Karpas-422 (cell line): ENCODE data around the gene ANKS3. TPM values are rescaled to one million over a fixed set of nuclear protein-coding genes. Genes with fewer than 3 reads are reported as not detected.

ENCODE experiments used
- small RNA-seq: library from RNA; depleted of rRNA; stranded (forward); fragments of <200 nt; gene quantifications from one replicate; pipeline ENCODE3, GENCODE V24; 2014
- total RNA-seq: library from RNA; depleted of rRNA; stranded (reverse); fragments of >200 nt; shearing (Covaris generic); gene quantifications from 2 replicates; pipeline ENCODE4 v1.2.3, GENCODE V29; 2014; ENCODE audit warnings: low replicate concordance; rRNA removed

Gene ANKS3
- total RNA-seq, 1 experiment from 2014 or later: 6.4 TPM

Small RNAs within 50 kb of the gene (small RNA-seq; reads per million reads assigned to genes)
- not detected for gene MIR6769A
- gene RF00017: not detected

Other genes starting within 250 kb of the ANKS3 start
- gene CDIP1, start 195.5 kb downstream of the ANKS3 start, total RNA-seq: not detected in 2 replicates
- not detected in 2 replicates for gene C16orf96, start 177.9 kb downstream of the ANKS3 start, total RNA-seq
- 10.0 and 30.6 TPM in 2 replicates for gene UBALD1, start 119.4 kb downstream of the ANKS3 start, total RNA-seq
- 16.8 and 23.0 TPM in 2 replicates for gene MGRN1, start 109.4 kb downstream of the ANKS3 start, total RNA-seq
- gene NUDT16L1, start 40.7 kb downstream of the ANKS3 start, total RNA-seq: 24.0 and 53.9 TPM in 2 replicates
- gene DNAAF8, start 266 bp upstream of the ANKS3 start, total RNA-seq: 0.22 and 3.7 TPM in 2 replicates
- gene ZNF500, start 32.9 kb upstream of the ANKS3 start, total RNA-seq: 4.9 and 11.9 TPM in 2 replicates
- gene SEPTIN12, start 54.1 kb upstream of the ANKS3 start, total RNA-seq: not detected in 2 replicates
- not detected in 2 replicates for gene SMIM22, start 61.1 kb upstream of the ANKS3 start, total RNA-seq
- 9.4 and 28.4 TPM in 2 replicates for gene ROGDI, start 68.4 kb upstream of the ANKS3 start, total RNA-seq
- gene GLYR1, start 113.0 kb upstream of the ANKS3 start, total RNA-seq: 23.4 and 45.8 TPM in 2 replicates
- gene UBN1, start 113.2 kb upstream of the ANKS3 start, total RNA-seq: 21.7 and 27.3 TPM in 2 replicates
- gene PPL, start 202.9 kb upstream of the ANKS3 start, total RNA-seq: not detected in 2 replicates
- not detected in 2 replicates for gene SEC14L5, start 224.1 kb upstream of the ANKS3 start, total RNA-seq